Testis (tissue), 2 donors: Measurements from ENCODE around the gene ASF1B.

Source experiments
- CTCF ChIP-seq, 3 experiments: fragments of 450-650 bp in 2 of 3; fragments of 200-600 bp in 1 of 3; sonication (generic) in 1 of 3; IDR thresholded peaks; one replicate each; pipeline ENCODE4 v1.5.1; 2016 to 2019; ENCODE audit warnings: antibody characterized with exemption in 3 of 3, mild to moderate bottlenecking in 2 of 3, moderate library complexity in 1 of 3
- POLR2A ChIP-seq: fragments of 450-650 bp; IDR thresholded peaks from one replicate; pipeline ENCODE4 v1.6.1; 2017; ENCODE audit warnings: antibody characterized with exemption, mild to moderate bottlenecking, moderate library complexity

DNA sequence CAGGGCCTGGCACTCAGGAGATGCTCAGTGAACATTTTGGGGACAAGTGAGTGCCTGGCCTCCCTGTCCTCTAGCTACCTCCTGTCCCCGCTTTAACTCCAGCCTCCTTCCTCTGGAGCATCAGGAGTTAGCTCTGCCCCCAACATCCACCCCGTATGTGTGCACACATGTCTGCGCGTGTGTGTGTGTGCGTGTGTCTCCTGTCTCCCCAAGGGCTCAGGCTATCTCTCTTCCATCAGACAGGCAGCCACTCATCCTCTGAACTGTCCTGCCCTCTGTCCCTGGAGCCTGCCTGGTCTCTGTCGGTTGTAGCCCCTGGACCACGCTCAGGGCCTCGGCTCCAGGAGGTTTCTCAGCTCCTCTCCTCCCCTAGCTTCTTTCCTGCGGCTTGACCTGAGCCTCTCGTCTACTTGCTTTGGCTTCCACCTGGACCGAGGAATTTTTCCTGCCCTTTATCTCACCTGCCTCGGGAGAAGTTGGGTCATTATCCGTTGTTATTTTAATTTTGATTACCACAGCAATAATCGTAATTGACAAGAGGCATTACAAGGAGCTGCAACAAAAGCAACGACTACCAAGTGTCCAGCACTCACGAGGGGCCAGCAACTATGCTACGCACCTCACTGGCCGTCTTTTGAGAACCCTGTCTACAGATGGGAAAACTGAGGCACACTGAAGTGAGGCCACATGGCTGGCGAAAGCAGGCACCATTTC, 32.0 kb upstream of the ASF1B start:
- no peak for TF ChIP-seq CTCF (IDR thresholded peaks at IDR 0.05)
- TF ChIP-seq POLR2A, result no peak
